ENCODE results near the gene PLEKHA6.

DNA sequence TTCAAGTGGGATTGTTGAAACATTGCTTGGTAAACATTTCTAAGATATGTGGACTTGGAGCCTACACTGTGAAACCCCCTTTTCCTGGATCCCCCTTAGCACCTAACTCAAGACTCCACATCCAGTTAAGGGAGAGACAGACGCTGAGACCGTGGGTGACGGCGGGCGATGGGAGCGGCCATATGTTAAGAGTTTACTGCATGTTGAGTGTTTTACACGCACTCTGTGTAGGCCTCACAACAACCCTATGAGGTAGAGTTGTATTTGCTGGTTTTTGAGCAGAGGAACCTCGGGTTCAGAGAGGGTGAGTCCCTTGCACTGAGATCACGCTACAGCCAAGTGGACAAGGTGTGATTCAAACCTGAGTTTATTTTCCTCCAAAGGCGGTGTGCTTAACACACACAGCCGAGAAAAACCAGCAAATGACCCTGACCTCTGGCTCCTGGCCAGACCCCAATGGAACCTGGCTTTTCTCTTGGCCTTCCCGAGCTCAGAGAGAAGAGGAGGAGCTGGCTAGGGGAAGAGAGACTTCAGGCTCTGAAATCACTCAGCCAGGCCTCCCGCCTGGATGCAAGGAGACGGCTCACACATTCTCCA, 99.0 kb downstream of the PLEKHA6 start:
- TF ChIP-seq, protein P1, sequence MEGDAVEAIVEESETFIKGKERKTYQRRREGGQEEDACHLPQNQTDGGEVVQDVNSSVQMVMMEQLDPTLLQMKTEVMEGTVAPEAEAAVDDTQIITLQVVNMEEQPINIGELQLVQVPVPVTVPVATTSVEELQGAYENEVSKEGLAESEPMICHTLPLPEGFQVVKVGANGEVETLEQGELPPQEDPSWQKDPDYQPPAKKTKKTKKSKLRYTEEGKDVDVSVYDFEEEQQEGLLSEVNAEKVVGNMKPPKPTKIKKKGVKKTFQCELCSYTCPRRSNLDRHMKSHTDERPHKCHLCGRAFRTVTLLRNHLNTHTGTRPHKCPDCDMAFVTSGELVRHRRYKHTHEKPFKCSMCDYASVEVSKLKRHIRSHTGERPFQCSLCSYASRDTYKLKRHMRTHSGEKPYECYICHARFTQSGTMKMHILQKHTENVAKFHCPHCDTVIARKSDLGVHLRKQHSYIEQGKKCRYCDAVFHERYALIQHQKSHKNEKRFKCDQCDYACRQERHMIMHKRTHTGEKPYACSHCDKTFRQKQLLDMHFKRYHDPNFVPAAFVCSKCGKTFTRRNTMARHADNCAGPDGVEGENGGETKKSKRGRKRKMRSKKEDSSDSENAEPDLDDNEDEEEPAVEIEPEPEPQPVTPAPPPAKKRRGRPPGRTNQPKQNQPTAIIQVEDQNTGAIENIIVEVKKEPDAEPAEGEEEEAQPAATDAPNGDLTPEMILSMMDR (IDR thresholded peaks at IDR 0.05), result no peak
- no peak for TF ChIP-seq POLR2A (IDR thresholded peaks at IDR 0.05)

All from testis (tissue), 2 donors.